CD14-positive monocyte (primary cell): Measurements from ENCODE around the gene TRPM6. TPM values are rescaled to one million over a fixed set of nuclear protein-coding genes. Genes with fewer than 3 reads are reported as not detected.

Experiments used
- DNase-seq, 3 donors: peaks; one replicate each; pipeline ENCODE4 v3.0.0-alpha.2; 2011 to 2022
- H2AFZ ChIP-seq: 2 replicates; pipeline ENCODE4 v1.6.0; 2012; ENCODE audit warnings: mild to moderate bottlenecking, low read depth, low read length, inconsistent platforms; ENCODE audit not compliant: insufficient read depth, poor library complexity, severe bottlenecking
- H3K27ac ChIP-seq, 2 donors: 1 replicate in 1 of 2; 2 replicates in 1 of 2; pipeline ENCODE4 v1.5.1; 2012 to 2013; ENCODE audit warnings: low read length in 2 of 2, control low read depth in 1 of 2, inconsistent platforms in 1 of 2, low read depth in 1 of 2, mild to moderate bottlenecking in 1 of 2
- H3K27me3 ChIP-seq, 2 donors: one replicate each; pipeline versions ENCODE4 v1.6.0 to v1.6.1; 2011 to 2013; ENCODE audit warnings: low read length in 2 of 2; ENCODE audit not compliant: control insufficient read depth in 2 of 2, insufficient read depth in 2 of 2
- H3K36me3 ChIP-seq, 2 donors: replicated peaks in 1 of 2; 1 replicate in 1 of 2; 2 replicates in 1 of 2; pipeline versions ENCODE4 v1.5.1 to v1.6.1; 2012 to 2013; ENCODE audit warnings: low read length in 2 of 2, control low read depth in 1 of 2, inconsistent platforms in 1 of 2, mild to moderate bottlenecking in 1 of 2; ENCODE audit not compliant: insufficient read depth in 2 of 2, control insufficient read depth in 1 of 2
- H3K4me1 ChIP-seq, 2 donors: 1 replicate in 1 of 2; 2 replicates in 1 of 2; pipeline versions ENCODE4 v1.5.1 to v1.6.1; 2012 to 2013; ENCODE audit warnings: low read length in 2 of 2, control low read depth in 1 of 2, inconsistent platforms in 1 of 2, mild to moderate bottlenecking in 1 of 2, moderate library complexity in 1 of 2; ENCODE audit not compliant: insufficient read depth in 2 of 2, control insufficient read depth in 1 of 2
- H3K4me2 ChIP-seq: replicated peaks from 2 replicates; pipeline ENCODE3; 2012; ENCODE audit warnings: low read length, moderate library complexity, mild to moderate bottlenecking; ENCODE audit not compliant: poor library complexity, severe bottlenecking; ENCODE audit errors: extremely low read depth
- H3K4me3 ChIP-seq, 3 experiments: fragments of 200-600 bp in 1 of 3; sonication (generic) in 1 of 3; replicated peaks in 1 of 3; 1 replicate in 2 of 3; 2 replicates in 1 of 3; pipeline ENCODE4 v1.5.1; 2011 to 2013; ENCODE audit warnings: low read length in 3 of 3, mild to moderate bottlenecking in 3 of 3, control low read depth in 2 of 3, low read depth in 2 of 3, inconsistent platforms in 1 of 3, moderate library complexity in 1 of 3
- H3K79me2 ChIP-seq: 2 replicates; pipeline ENCODE4 v1.6.0; 2012; ENCODE audit warnings: mild to moderate bottlenecking, control low read depth, inconsistent platforms, low read length, moderate library complexity; ENCODE audit not compliant: insufficient read depth
- H3K9ac ChIP-seq: 2 replicates; pipeline ENCODE4 v1.6.0; 2017; ENCODE audit warnings: low read length, mild to moderate bottlenecking; ENCODE audit not compliant: insufficient read depth, poor library complexity, severe bottlenecking
- H3K9me3 ChIP-seq, 2 donors: replicated peaks in 1 of 2; 1 replicate in 1 of 2; 2 replicates in 1 of 2; pipeline versions ENCODE4 v1.5.1 to v1.6.1; 2012 to 2013; ENCODE audit warnings: low read length in 2 of 2, control low read depth in 1 of 2; ENCODE audit not compliant: control insufficient read depth in 1 of 2, insufficient read depth in 1 of 2
- H4K20me1 ChIP-seq: 2 replicates; pipeline ENCODE4 v1.6.0; 2012; ENCODE audit warnings: mild to moderate bottlenecking, low read length, control low read depth, moderate library complexity; ENCODE audit not compliant: insufficient read depth
- H3K27ac Mint-ChIP-seq, 7 donors: one replicate each; pipeline ENCODE4 v1.8.0; 2020; ENCODE audit warnings: mild to moderate bottlenecking in 7 of 7, mixed read lengths in 7 of 7, moderate library complexity in 6 of 7, inconsistent platforms in 2 of 7
- H3K27me3 Mint-ChIP-seq, 3 donors: one replicate each; pipeline ENCODE4 v1.8.0; 2021 to 2022; ENCODE audit warnings: low read depth in 3 of 3, mild to moderate bottlenecking in 3 of 3, mixed read lengths in 3 of 3, moderate library complexity in 3 of 3, inconsistent platforms in 1 of 3
- H3K36me3 Mint-ChIP-seq, 2 donors: one replicate each; pipeline ENCODE4 v1.8.0; 2020; ENCODE audit warnings: mixed read lengths in 2 of 2, inconsistent platforms in 1 of 2, mild to moderate bottlenecking in 1 of 2
- H3K4me1 Mint-ChIP-seq: one replicate; pipeline ENCODE4 v1.8.0; 2020; ENCODE audit warnings: mild to moderate bottlenecking, mixed read lengths
- H3K4me3 Mint-ChIP-seq, 2 donors: one replicate each; pipeline ENCODE4 v1.8.0; 2020; ENCODE audit warnings: mild to moderate bottlenecking in 2 of 2, mixed read lengths in 2 of 2, moderate library complexity in 1 of 2
- H3K9me3 Mint-ChIP-seq, 7 donors: one replicate each; pipeline ENCODE4 v1.8.0; 2020 to 2022; ENCODE audit warnings: mixed read lengths in 7 of 7, mild to moderate bottlenecking in 6 of 7, moderate library complexity in 6 of 7, inconsistent platforms in 2 of 7
- CTCF ChIP-seq: fragments of 200-600 bp; IDR thresholded peaks from one replicate; pipeline ENCODE4 v1.8.0; 2022; ENCODE audit warnings: antibody characterized with exemption, mild to moderate bottlenecking
- WGBS: methylation state at CpG from one replicate; pipeline ENCODE4 v1.1.5; 2013; ENCODE audit warnings: missing lambda C conversion rate; ENCODE audit not compliant: insufficient coverage; 5-methylcytosine and 5-hydroxymethylcytosine counted together
- intact Hi-C, 2 donors: fragments of 100-400 bp; cut with micrococcal nuclease; formaldehyde crosslinking; loops; one replicate each; pipeline versions ENCODE4 v1.15.0 to v1.15.1; 2023
- polyA plus RNA-seq, 3 donors: library from polyadenylated mRNA; depleted of rRNA in 1 of 3; unstranded in 2 of 3; stranded (reverse) in 1 of 3; fragments of 300-500 nt in 2 of 3; fragments of >200 nt in 1 of 3; fragmentation: Illumina TruSeq in 2 of 3; gene quantifications; 1 replicate in 2 of 3; 2 replicates in 1 of 3; pipeline ENCODE4 v1.2.3, GENCODE V29; 2012 to 2021

Gene TRPM6
- polyA plus RNA-seq, 3 donors, result not detected

- no peaks in the 10 kb centered on the region for H3K4me1 Mint-ChIP-seq
- Histone ChIP-seq H4K20me1 (no peaks in the 10 kb centered on the region), H3K27me3 (no peaks in the 10 kb centered on the region), H3K27ac (no peak overlapping the region), H2AFZ (no peak overlapping the region), H3K9ac (no peak overlapping the region), H3K4me2 (no peak overlapping the region), H3K4me1 (no peaks in the 10 kb centered on the region), H3K79me2 (no peaks in the 10 kb centered on the region), H3K9me3 (no peaks in the 10 kb centered on the region), H3K36me3 (no peaks in the 10 kb centered on the region), H3K4me3 (no peak overlapping the region)
- DNase-seq, result no peak
- H3K27ac Mint-ChIP-seq, result no peak overlapping the region
- no peak overlapping the region for H3K4me3 Mint-ChIP-seq
- intact Hi-C loops, result no loop called here
- 81% methylated on average over 5 of the region's 8 CpGs for WGBS
- H3K36me3 Mint-ChIP-seq, result no peaks in the 10 kb centered on the region
- peaks cover 0 to 5% (median 1%) of the 10 kb centered on the region in 3 donors for H3K27me3 Mint-ChIP-seq
- no peak for TF ChIP-seq CTCF
- H3K9me3 Mint-ChIP-seq, result peaks cover 0 to 2% (median 0%) of the 10 kb centered on the region in 7 donors
These were observed 196.7 kb downstream of the TRPM6 start for GRCh38 chr9:74691058-74691457.

GRCh38 chr9:74683322-74683721 is 204.4 kb downstream of the TRPM6 start:
- H3K9ac ChIP-seq, result no peak overlapping the region
- H3K36me3 Mint-ChIP-seq, result no peaks in the 10 kb centered on the region
- WGBS, result 82% methylated on average over 3 of the region's 4 CpGs

More at GRCh38 chr9:74683322-74683721, 204.4 kb downstream of the TRPM6 start:
- no peaks in the 10 kb centered on the region for H3K4me1 Mint-ChIP-seq
- H3K4me3 ChIP-seq, result no peak overlapping the region
- no peak overlapping the region for H3K27ac ChIP-seq
- H3K4me2 ChIP-seq, result no peak overlapping the region
- H3K27me3 ChIP-seq, result no peaks in the 10 kb centered on the region
- no peaks in the 10 kb centered on the region for H3K4me1 ChIP-seq
- DNase-seq, result no peak
- no peak overlapping the region for H3K27ac Mint-ChIP-seq
- TF ChIP-seq CTCF, result no peak
- intact Hi-C loops, result no loop called here
- no peak overlapping the region for H3K4me3 Mint-ChIP-seq
- H3K36me3 ChIP-seq, result no peaks in the 10 kb centered on the region
- no peaks in the 10 kb centered on the region for H3K79me2 ChIP-seq
- H3K27me3 Mint-ChIP-seq, result peaks cover 0 to 1% (median 0%) of the 10 kb centered on the region in 3 donors
- H2AFZ ChIP-seq, result no peak overlapping the region
- H3K9me3 ChIP-seq, result no peaks in the 10 kb centered on the region
- peaks cover 0 to 4% (median 0%) of the 10 kb centered on the region in 7 donors for H3K9me3 Mint-ChIP-seq
- no peaks in the 10 kb centered on the region for H4K20me1 ChIP-seq
